ENCODE data around the gene COL1A1.

DNA sequence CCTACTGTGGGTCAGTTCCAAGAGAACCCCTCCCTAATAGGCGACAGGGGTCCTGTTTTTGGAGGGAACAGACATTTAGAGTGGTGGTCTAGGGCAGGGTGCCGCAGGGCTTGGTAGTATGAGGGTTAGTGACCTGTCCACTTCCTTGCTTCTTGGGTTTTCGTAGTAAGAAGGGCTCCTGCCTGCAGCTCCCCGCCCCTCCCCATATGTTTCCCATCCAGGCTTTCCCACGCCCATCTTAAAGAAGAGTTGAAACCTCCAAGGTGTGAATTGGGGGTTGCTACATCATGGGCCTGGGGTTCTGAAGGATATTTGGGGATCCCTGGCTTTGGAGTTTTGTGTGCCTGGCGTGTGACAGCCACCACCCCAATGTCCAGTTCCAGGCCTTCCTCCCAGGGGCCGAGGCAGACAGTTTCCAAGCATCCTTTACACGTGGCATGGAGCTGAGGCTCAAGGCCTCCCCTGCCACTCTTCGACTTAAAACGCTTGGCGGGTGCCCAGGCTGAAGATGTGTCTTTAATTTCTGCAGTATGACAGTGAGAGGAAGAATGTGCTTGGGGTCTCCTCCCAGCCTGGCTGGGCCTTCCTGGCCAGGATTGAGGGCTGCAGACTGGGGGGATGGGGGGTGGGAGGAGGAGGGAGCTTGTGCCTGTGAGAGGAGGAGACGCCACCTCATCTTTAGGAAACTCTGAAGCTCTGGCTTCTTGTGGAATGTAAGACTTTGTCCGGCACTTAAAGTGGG lies 2.3 kb upstream of the COL1A1 start:
- TF ChIP-seq, protein P1, sequence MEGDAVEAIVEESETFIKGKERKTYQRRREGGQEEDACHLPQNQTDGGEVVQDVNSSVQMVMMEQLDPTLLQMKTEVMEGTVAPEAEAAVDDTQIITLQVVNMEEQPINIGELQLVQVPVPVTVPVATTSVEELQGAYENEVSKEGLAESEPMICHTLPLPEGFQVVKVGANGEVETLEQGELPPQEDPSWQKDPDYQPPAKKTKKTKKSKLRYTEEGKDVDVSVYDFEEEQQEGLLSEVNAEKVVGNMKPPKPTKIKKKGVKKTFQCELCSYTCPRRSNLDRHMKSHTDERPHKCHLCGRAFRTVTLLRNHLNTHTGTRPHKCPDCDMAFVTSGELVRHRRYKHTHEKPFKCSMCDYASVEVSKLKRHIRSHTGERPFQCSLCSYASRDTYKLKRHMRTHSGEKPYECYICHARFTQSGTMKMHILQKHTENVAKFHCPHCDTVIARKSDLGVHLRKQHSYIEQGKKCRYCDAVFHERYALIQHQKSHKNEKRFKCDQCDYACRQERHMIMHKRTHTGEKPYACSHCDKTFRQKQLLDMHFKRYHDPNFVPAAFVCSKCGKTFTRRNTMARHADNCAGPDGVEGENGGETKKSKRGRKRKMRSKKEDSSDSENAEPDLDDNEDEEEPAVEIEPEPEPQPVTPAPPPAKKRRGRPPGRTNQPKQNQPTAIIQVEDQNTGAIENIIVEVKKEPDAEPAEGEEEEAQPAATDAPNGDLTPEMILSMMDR (IDR thresholded peaks at IDR 0.05) = no peak
- TF ChIP-seq POLR2A (IDR thresholded peaks at IDR 0.05) = no peak
